GM12874 (cell line): ENCODE results near the gene SAA4.
A peak's percentile ranks its signal among the peaks of the same experiment; 100 is the strongest.

ENCODE experiments used
- CTCF ChIP-seq: IDR thresholded peaks from 2 replicates; pipeline ENCODE4 v1.5.1; 2011; ENCODE audit warnings: low read depth, mild to moderate bottlenecking, control low read depth, low read length, moderate library complexity; ENCODE audit not compliant: insufficient read depth

Gene SAA4

GRCh38 chr11:18253233-18253632, 16.6 kb upstream of the SAA4 start:
- TF ChIP-seq CTCF: no peak

GRCh38 chr11:18248561-18248960, 12.0 kb upstream of the SAA4 start, which contains the start of gene SAA2:
SAA2 (minus strand) TSS chr11:18248668; CDS start chr11:18248011, 657 bp downstream.
- no peak for TF ChIP-seq CTCF

GRCh38 chr11:18246379-18247190, 10.0 kb upstream of the SAA4 start:
- TF ChIP-seq CTCF: 0 out of 2 replicates have a peak, but pooled peaks have one; percentile 2

- no peak for TF ChIP-seq CTCF
Measured at GRCh38 chr11:18245396-18245795, 8.8 kb upstream of the SAA4 start.

- peak; percentile 80 for TF ChIP-seq CTCF
Measured at GRCh38 chr11:18243783-18244362, 7.3 kb upstream of the SAA4 start.

GRCh38 chr11:18239655-18240054, 3.1 kb upstream of the SAA4 start:
- no peak for TF ChIP-seq CTCF

GRCh38 chr11:18235394-18236334, 938 bp downstream of the SAA4 start:
- TF ChIP-seq CTCF: no peak
